GM19035 (cell line): ENCODE data around the gene PRKAA1.
"Not testable (repeated sequence)": the region's sequence is repeated elsewhere in the genome, so short reads cannot be mapped to it uniquely, and the experiment has no call there.

ENCODE experiments used
- ATAC-seq: cut with Tn5 transposase; IDR thresholded peaks from one replicate; pipeline ENCODE4 v1.9.1; 2021; ENCODE audit not compliant: unreplicated experiment

The PRKAA1 gene

DNA sequence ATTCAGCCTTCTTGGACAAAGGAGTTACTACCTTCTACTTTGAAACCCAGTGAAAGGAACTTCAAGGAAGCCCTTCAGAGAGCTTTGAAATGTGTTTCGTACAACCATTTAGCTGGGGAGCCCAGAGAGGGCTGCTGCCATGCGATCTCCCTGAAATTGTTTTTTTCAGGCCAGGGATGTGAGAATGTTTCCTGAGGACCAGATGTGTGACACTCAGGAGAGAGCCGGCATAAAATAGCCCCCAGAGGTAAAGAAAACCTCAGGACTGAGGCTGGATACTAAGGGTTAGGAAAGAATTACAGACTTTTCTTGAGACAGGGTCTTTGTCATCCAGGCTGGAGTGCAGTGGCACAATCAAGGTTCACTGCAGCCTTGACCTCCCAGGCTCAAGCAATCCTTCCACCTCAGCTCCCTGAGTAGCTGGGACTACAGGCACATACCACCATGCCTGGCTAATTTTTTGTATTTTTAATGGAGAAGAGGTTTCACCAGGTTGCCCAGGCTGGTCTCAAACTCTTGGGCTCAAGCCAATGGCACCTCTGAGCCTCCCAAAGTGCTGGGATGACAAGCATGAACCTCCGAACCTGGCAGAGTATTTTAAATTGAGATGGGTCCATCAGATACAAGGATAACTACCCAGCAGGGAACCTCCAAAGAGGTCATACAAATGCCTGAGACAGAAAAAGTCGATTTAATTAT, 28.5 kb upstream of the PRKAA1 start:
- no peak for ATAC-seq

DNA sequence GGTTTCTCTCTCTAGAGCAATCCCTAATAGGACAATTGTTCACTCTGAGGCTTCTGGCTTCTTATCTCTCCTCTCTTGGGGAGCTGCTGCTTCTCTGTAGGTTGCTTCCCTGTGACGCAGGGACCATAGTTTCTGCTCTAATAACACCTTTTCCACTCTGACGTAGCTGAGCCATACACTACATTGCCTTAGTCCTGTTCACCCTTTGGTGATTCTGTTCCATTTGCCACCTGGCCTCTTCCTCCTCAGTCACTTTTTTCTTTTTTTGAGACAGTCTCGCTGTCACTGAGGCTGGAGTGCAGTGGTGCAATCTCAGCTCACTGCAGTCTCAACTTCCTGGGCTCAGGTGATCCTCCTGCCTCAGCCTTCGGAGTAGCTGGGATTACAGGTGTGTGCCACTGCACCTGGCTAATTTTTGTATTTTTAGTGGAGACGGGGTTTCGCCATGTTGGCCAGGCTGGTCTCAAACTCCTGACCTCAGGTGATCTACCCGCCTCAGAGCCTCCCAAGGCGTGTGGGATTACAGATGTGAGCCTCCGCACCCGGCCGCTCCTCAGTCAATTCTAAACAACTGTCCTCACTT, 27.4 kb upstream of the PRKAA1 start:
- ATAC-seq: not testable (repeated sequence)

DNA sequence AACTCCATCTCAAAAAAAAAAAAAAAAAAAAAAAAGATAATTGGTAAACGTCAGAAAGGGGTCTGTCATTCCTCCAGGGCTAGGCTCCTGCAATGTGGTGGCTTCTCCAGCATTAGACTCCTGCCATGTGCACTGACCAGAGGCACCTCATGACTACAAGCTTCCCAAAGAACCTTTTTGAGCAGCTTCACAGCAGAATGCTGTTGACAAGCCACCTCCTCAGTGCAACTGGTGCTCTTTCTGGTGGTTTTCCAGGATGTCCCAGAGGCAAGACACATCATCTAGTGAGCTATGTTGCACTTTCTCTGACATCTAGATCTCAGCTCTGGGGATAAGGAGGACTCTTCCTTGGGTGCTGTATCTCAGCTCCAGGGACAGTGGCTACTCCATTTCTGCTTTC, 25.3 kb upstream of the PRKAA1 start:
- ATAC-seq: no peak

- no peak for ATAC-seq
Measured at GRCh38 chr5:40813698-40814281, 15.6 kb upstream of the PRKAA1 start.

GRCh38 chr5:40812125-40812524, 14.0 kb upstream of the PRKAA1 start:
- ATAC-seq: no peak

GRCh38 chr5:40801771-40802562, 3.8 kb upstream of the PRKAA1 start:
- no peak for ATAC-seq

DNA sequence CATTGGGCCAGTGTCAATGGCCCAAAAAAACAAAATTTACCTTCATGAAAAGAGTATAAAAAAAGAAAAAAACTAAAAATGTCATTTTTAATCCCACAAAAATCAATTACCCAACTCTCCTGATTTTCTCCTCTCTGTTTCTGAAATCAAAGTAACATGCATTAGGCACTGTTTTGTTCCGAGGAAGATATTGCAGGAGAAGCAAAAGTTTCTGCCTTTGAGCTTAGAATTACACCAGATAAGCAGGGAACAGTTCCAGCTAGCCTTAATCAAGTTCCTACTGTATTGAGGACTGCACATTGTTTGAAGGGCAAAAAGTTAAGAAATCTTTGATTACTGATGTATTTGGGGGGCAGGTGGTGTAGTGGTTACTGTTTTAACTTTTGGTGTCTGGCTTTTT, 1.1 kb upstream of the PRKAA1 start:
- no peak for ATAC-seq

DNA sequence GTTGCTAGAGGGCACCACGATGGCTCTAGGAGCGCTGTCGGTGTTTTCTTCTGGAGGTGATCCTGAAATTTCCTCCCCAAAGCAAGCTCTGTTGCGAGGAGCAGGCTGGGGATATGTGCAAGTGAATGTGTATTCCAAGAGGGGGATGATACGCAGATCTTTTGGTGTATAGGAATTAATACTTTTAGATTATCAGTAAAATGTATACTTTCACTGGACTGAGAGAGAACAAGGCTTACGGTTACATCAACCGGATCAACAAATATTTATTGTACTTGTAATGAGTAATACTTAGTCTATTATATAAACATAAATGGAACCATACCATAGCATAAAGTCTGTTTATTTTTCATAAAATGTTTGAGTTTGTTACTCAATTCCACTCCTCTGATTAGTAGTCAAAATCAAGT, 632 bp upstream of the PRKAA1 start:
- no peak for ATAC-seq

- ATAC-seq: peak; percentile 45
Measured at GRCh38 chr5:40797273-40798011, 732 bp downstream of the PRKAA1 start.

GRCh38 chr5:40796487-40796889, 1.7 kb downstream of the PRKAA1 start:
- no peak for ATAC-seq

DNA sequence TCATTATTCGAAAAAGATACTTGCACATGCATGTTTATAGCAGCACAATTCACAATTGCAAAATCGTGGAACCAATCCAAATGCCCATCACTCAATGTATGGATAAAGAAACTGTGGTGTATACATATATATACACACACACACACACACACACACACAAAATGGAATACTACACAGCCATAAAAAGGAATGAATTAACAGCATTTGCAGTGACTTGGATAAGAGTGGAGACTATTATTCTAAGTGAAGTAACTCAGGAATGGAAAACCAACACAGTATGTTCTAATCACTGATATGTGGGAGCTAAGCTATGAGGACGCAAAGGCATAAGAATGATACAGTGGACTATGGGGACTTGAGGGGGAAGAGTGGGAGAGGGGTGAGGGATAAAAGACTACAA, 3.3 kb downstream of the PRKAA1 start:
- ATAC-seq: not testable (repeated sequence)

- ATAC-seq: not testable (repeated sequence)
Measured at GRCh38 chr5:40794340-40794739, 3.8 kb downstream of the PRKAA1 start.

DNA sequence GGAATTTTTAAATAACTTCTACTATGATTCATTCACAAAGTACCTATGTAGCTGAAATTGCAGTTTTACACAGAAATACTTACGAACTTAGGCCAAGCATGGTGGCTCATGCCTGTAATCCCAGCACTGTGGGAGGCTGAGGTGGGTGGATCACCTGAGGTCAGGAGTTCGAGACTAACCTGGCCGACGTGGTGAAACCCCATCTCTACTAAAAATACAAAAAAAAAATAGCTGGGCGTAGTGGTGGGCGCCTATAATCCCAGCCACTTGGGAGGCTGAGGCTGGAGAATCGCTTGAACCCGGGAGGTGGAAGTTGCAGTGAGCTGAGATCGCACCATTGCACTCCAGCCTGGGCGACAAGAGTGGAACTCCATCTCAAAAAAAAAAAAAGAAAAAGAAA, 5.5 kb downstream of the PRKAA1 start:
- not testable (repeated sequence) for ATAC-seq

DNA sequence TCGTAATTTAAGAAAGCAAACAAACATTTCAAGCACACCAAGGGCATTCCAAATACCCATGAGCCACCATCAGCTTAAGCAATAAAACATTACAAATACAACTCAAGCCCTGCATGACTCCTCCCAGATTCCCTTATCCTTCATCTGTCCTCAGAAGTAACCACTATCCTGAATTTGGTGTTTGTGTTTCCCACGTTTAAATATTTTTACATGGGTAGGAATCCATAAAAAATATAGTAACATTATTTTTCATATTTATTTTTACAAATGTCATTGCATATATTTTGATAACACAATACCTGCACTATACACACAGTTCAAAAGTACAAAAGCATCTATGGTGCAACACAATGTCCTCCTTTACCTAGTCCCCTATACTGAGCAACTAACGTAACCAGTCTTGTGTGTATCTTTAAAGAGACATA, 6.4 kb downstream of the PRKAA1 start:
- no peak for ATAC-seq

GRCh38 chr5:40790947-40791593, 7.1 kb downstream of the PRKAA1 start:
- no peak for ATAC-seq

DNA sequence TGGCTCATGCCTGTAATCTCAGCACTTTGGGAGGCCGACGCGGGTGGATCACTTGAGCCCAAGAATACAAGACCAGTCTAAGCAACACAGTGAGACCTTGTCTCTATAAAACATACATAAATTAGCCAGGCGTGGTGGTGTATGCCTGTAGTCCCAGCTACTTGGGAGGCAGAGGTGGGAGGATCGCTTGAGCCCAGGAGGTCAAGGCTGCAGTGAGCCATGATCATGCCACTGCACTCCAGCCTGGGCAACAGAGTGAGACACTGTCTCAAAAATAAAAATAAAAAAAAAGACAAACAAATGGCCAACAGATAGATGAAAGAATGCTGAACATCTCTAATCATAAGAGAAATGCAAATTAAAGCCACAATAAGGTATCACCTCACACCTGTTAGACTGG, 9.2 kb downstream of the PRKAA1 start:
- ATAC-seq: not testable (repeated sequence)

- ATAC-seq: no peak
Measured at GRCh38 chr5:40787986-40788385, 10.2 kb downstream of the PRKAA1 start.

DNA sequence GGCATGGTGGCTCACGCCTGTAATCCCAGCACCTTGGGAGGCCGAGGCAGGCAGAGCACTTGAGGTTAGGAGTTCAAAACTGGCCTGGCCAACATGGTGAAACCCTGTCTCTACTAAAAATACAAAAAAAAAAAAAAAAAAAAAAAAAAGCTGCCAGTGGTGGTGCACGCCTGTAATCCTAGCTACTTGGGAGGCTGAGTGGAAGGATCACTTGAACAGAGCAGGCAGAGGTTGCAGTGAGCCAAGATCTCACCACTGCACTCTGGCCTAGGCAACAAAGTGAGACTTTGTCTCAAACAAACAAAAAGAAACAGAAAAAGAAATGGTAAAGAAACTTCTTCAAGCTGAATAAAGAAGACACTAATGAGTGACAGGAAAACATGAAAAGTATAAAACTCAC, 11.5 kb downstream of the PRKAA1 start:
- not testable (repeated sequence) for ATAC-seq

GRCh38 chr5:40784916-40785315, 13.3 kb downstream of the PRKAA1 start:
- no peak for ATAC-seq

DNA sequence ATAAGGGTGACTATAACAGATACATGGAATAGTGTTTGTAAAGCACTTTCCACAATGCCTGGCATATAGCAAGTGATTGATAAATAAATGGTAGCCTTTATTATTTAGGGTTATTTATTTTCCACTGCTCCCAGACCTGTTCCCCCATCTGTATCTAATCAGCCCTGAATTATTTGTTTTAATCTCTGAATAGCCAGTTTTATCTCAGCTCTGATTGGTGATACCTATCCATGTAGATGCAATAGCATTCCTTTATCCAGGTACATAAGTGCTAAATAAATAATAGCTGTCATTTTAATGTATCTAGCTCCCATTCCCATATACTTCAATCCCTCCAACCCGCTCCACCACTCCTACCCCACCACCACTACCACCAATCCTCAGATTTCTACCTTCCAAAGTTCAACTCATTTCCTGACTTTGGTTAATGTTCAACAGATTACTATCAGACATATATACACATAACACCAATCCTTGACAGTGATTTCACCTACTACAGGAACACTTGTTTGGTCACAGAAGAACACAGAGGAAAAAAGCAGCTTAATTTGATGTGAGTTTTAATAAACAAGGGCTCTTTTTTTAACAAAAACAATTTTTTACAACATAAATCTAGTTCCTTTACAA, 14.0 kb downstream of the PRKAA1 start:
- no peak for ATAC-seq
